Stomach (tissue), 4 donors: ENCODE results near the gene GRIN3A.

Experiments used
- EP300 ChIP-seq: sonication (generic); formaldehyde crosslinking; IDR thresholded peaks from one replicate; pipeline ENCODE4 v1.6.1; 2017; ENCODE audit warnings: antibody characterized with exemption
- POLR2A ChIP-seq, 4 donors: fragments of 450-650 bp; IDR thresholded peaks; one replicate each; pipeline ENCODE4 v1.6.1; 2016; ENCODE audit warnings: antibody characterized with exemption in 4 of 4, control low read depth in 2 of 4, mild to moderate bottlenecking in 1 of 4, moderate library complexity in 1 of 4
- TF ChIP-seq, protein P1 (sequence below), 7 experiments: fragments of 450-650 bp in 4 of 7; fragments of 200-600 bp in 3 of 7; sonication (generic) in 3 of 7; IDR thresholded peaks; one replicate each; pipeline ENCODE4 v1.5.1; 2016 to 2019; ENCODE audit warnings: antibody characterized with exemption in 7 of 7, control low read depth in 2 of 7, mild to moderate bottlenecking in 1 of 7

- TF ChIP-seq EP300 (no peak), POLR2A (IDR thresholded peaks at IDR 0.05) (no peak)
- TF ChIP-seq, protein P1, sequence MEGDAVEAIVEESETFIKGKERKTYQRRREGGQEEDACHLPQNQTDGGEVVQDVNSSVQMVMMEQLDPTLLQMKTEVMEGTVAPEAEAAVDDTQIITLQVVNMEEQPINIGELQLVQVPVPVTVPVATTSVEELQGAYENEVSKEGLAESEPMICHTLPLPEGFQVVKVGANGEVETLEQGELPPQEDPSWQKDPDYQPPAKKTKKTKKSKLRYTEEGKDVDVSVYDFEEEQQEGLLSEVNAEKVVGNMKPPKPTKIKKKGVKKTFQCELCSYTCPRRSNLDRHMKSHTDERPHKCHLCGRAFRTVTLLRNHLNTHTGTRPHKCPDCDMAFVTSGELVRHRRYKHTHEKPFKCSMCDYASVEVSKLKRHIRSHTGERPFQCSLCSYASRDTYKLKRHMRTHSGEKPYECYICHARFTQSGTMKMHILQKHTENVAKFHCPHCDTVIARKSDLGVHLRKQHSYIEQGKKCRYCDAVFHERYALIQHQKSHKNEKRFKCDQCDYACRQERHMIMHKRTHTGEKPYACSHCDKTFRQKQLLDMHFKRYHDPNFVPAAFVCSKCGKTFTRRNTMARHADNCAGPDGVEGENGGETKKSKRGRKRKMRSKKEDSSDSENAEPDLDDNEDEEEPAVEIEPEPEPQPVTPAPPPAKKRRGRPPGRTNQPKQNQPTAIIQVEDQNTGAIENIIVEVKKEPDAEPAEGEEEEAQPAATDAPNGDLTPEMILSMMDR (IDR thresholded peaks at IDR 0.05): no peak
Observed at GRCh38 chr9:101567725-101568350, 170.6 kb downstream of the GRIN3A start.
